Endothelial cell of umbilical vein (primary cell): ENCODE measurements around the gene SSTR5. TPM values are rescaled to one million over a fixed set of nuclear protein-coding genes. Genes with fewer than 3 reads are reported as not detected.

ENCODE experiments used
- BruUV-seq: library from RNA; stranded (reverse); fragments of 400-500 nt; replicated peaks from 2 replicates; lab custom pipeline; 2021; lab: Mats Ljungman, UMichigan
- CTCF ChIA-PET: fragments of 300-600, 350-600 bp; sonication (Branson Sonifier 250); formaldehyde crosslinking; loops from one replicate; lab custom pipeline; 2021; ENCODE audit warnings: antibody characterized with exemption, inconsistent platforms; lab: Charles Lee
- POLR2A ChIA-PET: fragments of 300-600, 350-600 bp; sonication (Branson Sonifier 250); formaldehyde crosslinking; loops from one replicate; lab custom pipeline; 2021; ENCODE audit warnings: antibody characterized with exemption, inconsistent platforms; lab: Charles Lee
- DNase-seq: peaks from one replicate; pipeline ENCODE4 v3.0.0-alpha.2; 2011; ENCODE audit warnings: low read depth, low spot score
- FAIRE-seq: peaks from 2 replicates; lab custom pipeline; 2011; peaks lifted over from hg19 to GRCh38; lab: Jason Lieb, UNC
- H2AFZ ChIP-seq: 2 replicates; pipeline ENCODE4 v1.6.0; 2012; ENCODE audit warnings: low read depth, low read length, control low read depth, inconsistent platforms
- H3K27ac ChIP-seq: 2 replicates; pipeline ENCODE4 v1.5.1; 2011; ENCODE audit warnings: low read depth, mild to moderate bottlenecking, control low read depth, low read length, moderate library complexity; ENCODE audit not compliant: insufficient read depth
- H3K27me3 ChIP-seq, 2 experiments: 2 replicates each; pipeline versions ENCODE4 v1.6.0 to v1.6.1; 2011; ENCODE audit warnings: low read length in 2 of 2, mixed read lengths in 1 of 2; ENCODE audit not compliant: control insufficient read depth in 2 of 2, insufficient read depth in 2 of 2
- H3K36me3 ChIP-seq, 2 experiments: 2 replicates in 1 of 2; 3 replicates in 1 of 2; pipeline ENCODE4 v1.5.1; 2011; ENCODE audit warnings: low read length in 2 of 2, mild to moderate bottlenecking in 1 of 2, moderate library complexity in 1 of 2; ENCODE audit not compliant: control insufficient read depth in 2 of 2, insufficient read depth in 2 of 2; ENCODE audit errors: extremely low read depth in 1 of 2
- H3K4me1 ChIP-seq: 3 replicates; pipeline ENCODE4 v1.5.1; 2011; ENCODE audit warnings: mild to moderate bottlenecking, low read length; ENCODE audit not compliant: control insufficient read depth, insufficient read depth; ENCODE audit errors: extremely low read depth
- H3K4me2 ChIP-seq: 2 replicates; pipeline ENCODE4 v1.6.1; 2011; ENCODE audit warnings: low read length, control low read depth, mixed read lengths; ENCODE audit not compliant: insufficient read depth
- H3K4me3 ChIP-seq, 3 experiments: fragments of 200-600 bp in 1 of 3; sonication (generic), shearing (Covaris generic) in 1 of 3; replicated peaks in 1 of 3; 2 replicates each; pipeline ENCODE4 v1.5.1; 2011 to 2016; ENCODE audit warnings: control low read depth in 3 of 3, low read length in 3 of 3, mild to moderate bottlenecking in 2 of 3, inconsistent platforms in 1 of 3, low read depth in 1 of 3, moderate library complexity in 1 of 3; ENCODE audit not compliant: insufficient read depth in 1 of 3
- H3K79me2 ChIP-seq: 2 replicates; pipeline ENCODE4 v1.6.0; 2012; ENCODE audit warnings: low read length, inconsistent platforms; ENCODE audit not compliant: control insufficient read depth, insufficient read depth
- H3K9ac ChIP-seq: replicated peaks from 2 replicates; pipeline ENCODE3; 2011; ENCODE audit warnings: low read length, control low read depth; ENCODE audit not compliant: insufficient read depth; ENCODE audit errors: extremely low read depth
- H3K9me1 ChIP-seq: replicated peaks from 3 replicates; pipeline ENCODE4 v1.6.0; 2011; ENCODE audit warnings: mild to moderate bottlenecking, low read length; ENCODE audit not compliant: control insufficient read depth, insufficient read depth; ENCODE audit errors: extremely low read depth
- H3K9me3 ChIP-seq: replicated peaks from 2 replicates; pipeline ENCODE4 v1.5.1; 2012; ENCODE audit warnings: low read length, inconsistent platforms; ENCODE audit not compliant: control insufficient read depth, insufficient read depth
- H4K20me1 ChIP-seq: replicated peaks from 2 replicates; pipeline ENCODE3; 2011; ENCODE audit warnings: mild to moderate bottlenecking, low read length; ENCODE audit not compliant: control insufficient read depth, insufficient read depth; ENCODE audit errors: extremely low read depth
- CTCF ChIP-seq, 2 donors: IDR thresholded peaks; 1 replicate in 1 of 2; 2 replicates in 1 of 2; pipeline ENCODE4 v1.5.1; 2011; ENCODE audit warnings: low read length in 2 of 2, mild to moderate bottlenecking in 2 of 2, moderate library complexity in 2 of 2, control low read depth in 1 of 2, inconsistent platforms in 1 of 2, low read depth in 1 of 2; ENCODE audit not compliant: insufficient read depth in 1 of 2; ENCODE audit errors: extremely low read depth in 1 of 2
- EZH2 ChIP-seq: IDR thresholded peaks from 2 replicates; pipeline ENCODE4 v1.6.1; 2012; ENCODE audit warnings: borderline replicate concordance, low read depth, mild to moderate bottlenecking, moderate library complexity, low read length, inconsistent platforms; ENCODE audit not compliant: severe bottlenecking
- FOS ChIP-seq: IDR thresholded peaks from 2 replicates; pipeline ENCODE4 v1.6.1; 2011; ENCODE audit warnings: mild to moderate bottlenecking, low read length, moderate library complexity, borderline replicate concordance; ENCODE audit not compliant: insufficient read depth
- GATA2 ChIP-seq: IDR thresholded peaks from 2 replicates; pipeline ENCODE4 v1.7.0; 2011; ENCODE audit warnings: low read depth, mild to moderate bottlenecking, moderate library complexity, mixed read lengths, low read length; ENCODE audit not compliant: insufficient read length, insufficient read depth
- JUN ChIP-seq: IDR thresholded peaks from 2 replicates; pipeline ENCODE4 v1.6.1; 2011; ENCODE audit warnings: borderline replicate concordance, low read depth; ENCODE audit not compliant: insufficient read length, insufficient read depth
- MYC ChIP-seq: IDR thresholded peaks from one replicate; pipeline ENCODE4 v1.6.1; 2011; ENCODE audit warnings: mild to moderate bottlenecking, low read depth, low read length
- POLR2A ChIP-seq: IDR thresholded peaks from 2 replicates; pipeline ENCODE4 v1.6.1; 2012; ENCODE audit warnings: low read depth, mild to moderate bottlenecking, control low read depth, low read length
- POLR2AphosphoS5 ChIP-seq: IDR thresholded peaks from 2 replicates; pipeline ENCODE4 v1.6.1; 2012; ENCODE audit warnings: low read depth, mild to moderate bottlenecking, control low read depth, low read length, moderate library complexity; ENCODE audit not compliant: insufficient read depth
- dilution Hi-C: fragments of 300-500 bp; cut with MboI; formaldehyde crosslinking; loops from one replicate; pipeline ENCODE4 v1.15.0; 2019; ENCODE audit warnings: low sequenced_read_pairs; ENCODE audit not compliant: extremely low pct_ligation_motif_present
- intact Hi-C: fragments of 100-400 bp; cut with micrococcal nuclease; formaldehyde crosslinking; loops from one replicate; pipeline ENCODE4 v1.10.0; 2022
- polyA plus RNA-seq, 4 experiments: library from polyadenylated mRNA; depleted of rRNA in 3 of 4; stranded (reverse) in 3 of 4; unstranded in 1 of 4; fragments of >200 nt; gene quantifications; 2 replicates each; pipeline versions ENCODE4 v1.2.1 to v1.2.3, GENCODE V29; 2011 to 2012; ENCODE audit warnings: missing spikeins in 1 of 4
- total RNA-seq: library from RNA; stranded (reverse); gene quantifications from 2 replicates; pipeline ENCODE4 v1.2.3, GENCODE V29; 2021
- TF ChIP-seq, protein P1 (sequence below): IDR thresholded peaks from 2 replicates; pipeline ENCODE4 v1.6.1; 2011; ENCODE audit not compliant: insufficient read depth, insufficient read length

SSTR5 gene
- total and polyA plus RNA-seq, 2 donors (not counting 3 experiments of a cell fraction or from before 2014, with no cell fraction given) = 0.24 to 0.52 TPM

- H3K9me1 ChIP-seq = no peaks in the 10 kb centered on the region
- no peak overlapping the region for H3K9ac ChIP-seq
- H4K20me1 ChIP-seq = no peaks in the 10 kb centered on the region
- no peaks in the 10 kb centered on the region for H3K79me2 ChIP-seq
- no peak for DNase-seq
- H2AFZ ChIP-seq = no peak overlapping the region
- H3K4me3 ChIP-seq = no peak overlapping the region
- FAIRE-seq = no peak
- H3K27ac ChIP-seq = no peak overlapping the region
- POLR2A ChIA-PET = no interaction called here
- BruUV-seq = no TSS peak
- no peaks in the 10 kb centered on the region for H3K9me3 ChIP-seq
- H3K4me1 ChIP-seq = no peaks in the 10 kb centered on the region
- no peaks in the 10 kb centered on the region for H3K36me3 ChIP-seq
- intact Hi-C loops (no loop called here), dilution Hi-C loops (no loop called here)
- CTCF ChIA-PET = interaction anchor here (2.6 kb wide), 1 partner anchor 52 kb away, joined by 7 read pairs; no protein-coding TSS in a partner anchor
- H3K27me3 ChIP-seq = no peaks in the 10 kb centered on the region
- no peak overlapping the region for H3K4me2 ChIP-seq
- no peak for TF ChIP-seq JUN
- TF ChIP-seq POLR2AphosphoS5 = no peak
- TF ChIP-seq EZH2 = no peak
These were observed 21.1 kb upstream of the SSTR5 start for GRCh38 chr16:1051446-1051845.

- Histone ChIP-seq H3K9ac (no peak overlapping the region), H3K9me1 (no peaks in the 10 kb centered on the region), H3K36me3 (no peaks in the 10 kb centered on the region), H3K4me1 (no peaks in the 10 kb centered on the region), H3K4me2 (no peak overlapping the region), H4K20me1 (no peaks in the 10 kb centered on the region), H3K27ac (no peak overlapping the region), H2AFZ (no peak overlapping the region), H3K27me3 (no peaks in the 10 kb centered on the region), H3K4me3 (no peak overlapping the region), H3K79me2 (no peaks in the 10 kb centered on the region), H3K9me3 (no peaks in the 10 kb centered on the region)
- no peak for DNase-seq
- ChIA-PET CTCF (interaction anchor here (1.2 to 2.6 kb wide), 2 partner anchors 51 to 341 kb away, joined by 5 to 7 read pairs; no protein-coding TSS in a partner anchor), POLR2A (no interaction called here)
- intact Hi-C loops = no loop called here
- TF ChIP-seq JUN (no peak), CTCF (IDR thresholded peaks at IDR 0.05; ENCODE audit: extremely low read depth in 1 of 2, insufficient read depth in 1 of 2, low read depth in 1 of 2, low read length in 2 of 2) (no peak), EZH2 (no peak), MYC (no peak), POLR2A (no peak), GATA2 (no peak), FOS (no peak), POLR2AphosphoS5 (no peak)
- TF ChIP-seq, protein P1, sequence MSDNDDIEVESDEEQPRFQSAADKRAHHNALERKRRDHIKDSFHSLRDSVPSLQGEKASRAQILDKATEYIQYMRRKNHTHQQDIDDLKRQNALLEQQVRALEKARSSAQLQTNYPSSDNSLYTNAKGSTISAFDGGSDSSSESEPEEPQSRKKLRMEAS = no peak
- BruUV-seq = no TSS peak
- FAIRE-seq = no peak
- dilution Hi-C loops = no loop called here
These were observed 19.8 kb upstream of the SSTR5 start for GRCh38 chr16:1052721-1053120.
